SK-N-SH (cell line): Measurements from ENCODE around the gene MGAM2. TPM values are rescaled to one million over a fixed set of nuclear protein-coding genes. Genes with fewer than 3 reads are reported as not detected.

Experiments
- CTCF ChIA-PET: fragments of 300-600, 350-600 bp; formaldehyde crosslinking; extraction: SDS; loops from one replicate; lab custom pipeline; 2021; lab: Yijun Ruan, JAX
- POLR2A ChIA-PET: fragments of 350-600 bp; sonication (Branson Sonifier 250); formaldehyde crosslinking; extraction: SDS; loops from one replicate; lab custom pipeline; 2020; ENCODE audit warnings: antibody characterized with exemption, inconsistent platforms; lab: Yijun Ruan, JAX
- DNase-seq: peaks from one replicate; pipeline ENCODE4 v3.0.0; 2012
- H2AFZ ChIP-seq: fragments of 200-600 bp; sonication (generic); 2 replicates; pipeline ENCODE4 v1.8.1; 2016; ENCODE audit warnings: antibody characterized with exemption, mild to moderate bottlenecking, low read depth
- H3F3A ChIP-seq: fragments of 200-600 bp; sonication (generic); replicated peaks from 2 replicates; pipeline ENCODE3; 2016; ENCODE audit warnings: antibody characterized with exemption, mild to moderate bottlenecking; ENCODE audit not compliant: insufficient read depth
- H3K27ac ChIP-seq, 2 experiments: fragments of 200-500 bp in 1 of 2; fragments of 200-600 bp in 1 of 2; sonication (Bioruptor generic) in 1 of 2; sonication (generic), shearing (Covaris generic) in 1 of 2; 2 replicates each; pipeline versions ENCODE4 v1.5.1 to v1.6.1; 2014 to 2016; ENCODE audit warnings: low read depth in 2 of 2, inconsistent platforms in 1 of 2, low read length in 1 of 2, mild to moderate bottlenecking in 1 of 2, mixed read lengths in 1 of 2
- H3K27me3 ChIP-seq: fragments of 200-600 bp; sonication (generic), shearing (Covaris generic); 2 replicates; pipeline ENCODE4 v1.6.1; 2016; ENCODE audit warnings: mixed run types; ENCODE audit not compliant: insufficient read depth
- H3K36me3 ChIP-seq, 2 experiments: fragments of 200-500 bp in 1 of 2; fragments of 200-600 bp in 1 of 2; sonication (Bioruptor generic) in 1 of 2; sonication (generic) in 1 of 2; replicated peaks in 1 of 2; 2 replicates each; pipeline versions ENCODE3 to v1.5.1; 2014 to 2016; ENCODE audit warnings: low read length in 1 of 2, mild to moderate bottlenecking in 1 of 2; ENCODE audit not compliant: insufficient read depth in 2 of 2, control insufficient read depth in 1 of 2
- H3K4me1 ChIP-seq, 2 experiments: fragments of 200-500 bp in 1 of 2; fragments of 200-600 bp in 1 of 2; sonication (Bioruptor generic) in 1 of 2; sonication (generic), shearing (Covaris generic) in 1 of 2; 2 replicates each; pipeline versions ENCODE4 v1.5.1 to v1.6.1; 2014 to 2016; ENCODE audit warnings: low read depth in 1 of 2, low read length in 1 of 2, mixed run types in 1 of 2; ENCODE audit not compliant: insufficient read depth in 2 of 2, control insufficient read depth in 1 of 2
- H3K4me2 ChIP-seq: fragments of 200-600 bp; sonication (generic), shearing (Covaris generic); 2 replicates; pipeline ENCODE4 v1.6.1; 2017; ENCODE audit warnings: mixed run types
- H3K4me3 ChIP-seq, 2 experiments: fragments of 200-500 bp in 1 of 2; fragments of 200-600 bp in 1 of 2; sonication (Bioruptor generic) in 1 of 2; sonication (generic), shearing (Covaris generic) in 1 of 2; 2 replicates each; pipeline versions ENCODE4 v1.5.1 to v1.8.1; 2014 to 2016; ENCODE audit warnings: low read depth in 2 of 2, inconsistent platforms in 1 of 2, low read length in 1 of 2, mild to moderate bottlenecking in 1 of 2, mixed read lengths in 1 of 2, moderate library complexity in 1 of 2
- H3K79me2 ChIP-seq: fragments of 200-600 bp; sonication (generic); 2 replicates; pipeline ENCODE4 v1.8.1; 2017; ENCODE audit warnings: mild to moderate bottlenecking; ENCODE audit not compliant: insufficient read depth
- H3K9ac ChIP-seq: fragments of 200-600 bp; sonication (generic); 2 replicates; pipeline ENCODE4 v1.6.1; 2017; ENCODE audit warnings: mixed run types
- H3K9me2 ChIP-seq: fragments of 200-600 bp; sonication (generic); 2 replicates; pipeline ENCODE4 v1.6.1; 2017; ENCODE audit warnings: mixed run types
- H3K9me3 ChIP-seq: fragments of 200-600 bp; sonication (generic); 2 replicates; pipeline ENCODE4 v1.6.1; 2017; ENCODE audit warnings: mixed run types, mild to moderate bottlenecking, moderate library complexity
- H4K20me1 ChIP-seq: fragments of 200-600 bp; sonication (generic); 2 replicates; pipeline ENCODE4 v1.6.1; 2017; ENCODE audit warnings: mild to moderate bottlenecking, mixed run types; ENCODE audit not compliant: insufficient read depth
- ELF1 ChIP-seq: IDR thresholded peaks from 2 replicates; pipeline ENCODE4 v1.4.0; 2012
- EP300 ChIP-seq, 2 experiments: IDR thresholded peaks; 2 replicates each; pipeline versions ENCODE4 v1.4.0 to v1.6.1; 2012; ENCODE audit warnings: borderline replicate concordance in 1 of 2, low read depth in 1 of 2, low read length in 1 of 2
- FOXJ3 ChIP-seq: sonication (generic); formaldehyde crosslinking; IDR thresholded peaks from 2 replicates; pipeline ENCODE4 v1.5.1; 2020; ENCODE audit warnings: mild to moderate bottlenecking, missing genetic modification reagents
- FOXM1 ChIP-seq: IDR thresholded peaks from 2 replicates; pipeline ENCODE4 v1.4.0; 2012; ENCODE audit warnings: low read depth, mild to moderate bottlenecking
- GABPA ChIP-seq: IDR thresholded peaks from 2 replicates; pipeline ENCODE4 v1.4.0; 2012; ENCODE audit warnings: low read depth, mild to moderate bottlenecking
- MXI1 ChIP-seq: IDR thresholded peaks from 2 replicates; pipeline ENCODE4 v1.6.1; 2012; ENCODE audit warnings: mild to moderate bottlenecking, low read depth, low read length, improper control_type of control experiment
- NFIC ChIP-seq: IDR thresholded peaks from 2 replicates; pipeline ENCODE4 v1.4.0; 2012; ENCODE audit warnings: borderline replicate concordance
- NRF1 ChIP-seq: IDR thresholded peaks from 2 replicates; pipeline ENCODE4 v1.6.1; 2012; ENCODE audit warnings: low read depth, mild to moderate bottlenecking, low read length
- RFX5 ChIP-seq: IDR thresholded peaks from 2 replicates; pipeline ENCODE4 v1.6.1; 2012; ENCODE audit warnings: mild to moderate bottlenecking, improper control_type of control experiment, low read length
- TAF1 ChIP-seq: IDR thresholded peaks from 2 replicates; pipeline ENCODE4 v1.6.1; 2012; ENCODE audit warnings: low read depth, mild to moderate bottlenecking, low read length, moderate library complexity, borderline replicate concordance
- TEAD4 ChIP-seq: IDR thresholded peaks from 2 replicates; pipeline ENCODE4 v1.4.0; 2012; ENCODE audit warnings: mild to moderate bottlenecking, borderline replicate concordance; ENCODE audit not compliant: insufficient read depth
- WGBS: methylation state at CpG from one replicate; pipeline ENCODE4 v1.1.6; 2017; ENCODE audit warnings: low lambda C conversion rate; 5-methylcytosine and 5-hydroxymethylcytosine counted together
- polyA plus RNA-seq, 3 experiments: library from polyadenylated mRNA; depleted of rRNA; stranded (reverse); fragments of >200 nt; gene quantifications; 2 replicates each; pipeline ENCODE4 v1.2.3, GENCODE V29; 2012
- TF ChIP-seq, protein P1 (sequence below): fragments of 150-350 bp; IDR thresholded peaks from 2 replicates; pipeline ENCODE4 v1.6.1; 2017; ENCODE audit warnings: antibody characterized with exemption, low read length, low read depth, borderline replicate concordance
- TF ChIP-seq, protein P2 (sequence below): IDR thresholded peaks from 2 replicates; pipeline ENCODE4; 2012
- TF ChIP-seq, protein P3 (sequence below): fragments of 200-600 bp; sonication (generic); IDR thresholded peaks from 2 replicates; pipeline ENCODE4 v1.6.1; 2017; ENCODE audit warnings: antibody characterized with exemption, mild to moderate bottlenecking, moderate library complexity
- TF ChIP-seq, protein P4 (sequence below): fragments of 150-350 bp; IDR thresholded peaks from 2 replicates; pipeline ENCODE4 v1.6.1; 2016; ENCODE audit warnings: mild to moderate bottlenecking, low read depth, low read length

Gene MGAM2
- polyA plus RNA-seq, 1 of the 3 experiments (the other 2 are of a cell fraction): not detected

DNA sequence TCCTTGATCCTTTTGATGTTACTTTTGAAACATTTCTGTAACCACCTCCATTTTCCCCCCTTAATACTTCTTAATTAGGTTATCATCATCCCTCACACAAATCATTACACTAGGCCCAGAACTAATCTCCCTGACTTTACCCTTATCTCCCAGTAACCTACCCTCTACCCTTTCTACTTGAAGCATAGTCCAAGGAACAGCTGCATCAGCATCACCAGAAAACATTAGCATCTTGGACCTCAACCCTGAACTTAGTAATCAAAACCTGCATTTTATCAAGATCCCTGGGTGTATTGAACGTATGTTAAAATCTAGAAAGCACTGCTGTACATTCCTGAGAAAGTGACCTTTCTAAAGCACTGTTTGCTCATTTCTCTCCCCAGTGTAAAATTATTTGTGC, 38.8 kb downstream of the MGAM2 start:
- TF ChIP-seq, protein P1, sequence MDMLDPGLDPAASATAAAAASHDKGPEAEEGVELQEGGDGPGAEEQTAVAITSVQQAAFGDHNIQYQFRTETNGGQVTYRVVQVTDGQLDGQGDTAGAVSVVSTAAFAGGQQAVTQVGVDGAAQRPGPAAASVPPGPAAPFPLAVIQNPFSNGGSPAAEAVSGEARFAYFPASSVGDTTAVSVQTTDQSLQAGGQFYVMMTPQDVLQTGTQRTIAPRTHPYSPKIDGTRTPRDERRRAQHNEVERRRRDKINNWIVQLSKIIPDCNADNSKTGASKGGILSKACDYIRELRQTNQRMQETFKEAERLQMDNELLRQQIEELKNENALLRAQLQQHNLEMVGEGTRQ: no peak
- TF ChIP-seq EP300 (IDR thresholded peaks at IDR 0.05; ENCODE audit: borderline replicate concordance in 1 of 2, low read depth in 1 of 2, low read length in 1 of 2) (no peak), ELF1 (no peak), TEAD4 (no peak), NFIC (no peak), TAF1 (no peak), NRF1 (no peak), GABPA (no peak), FOXJ3 (CRISPR knock-in tag) (no peak), MXI1 (no peak), RFX5 (no peak), FOXM1 (no peak)
- TF ChIP-seq, protein P2, sequence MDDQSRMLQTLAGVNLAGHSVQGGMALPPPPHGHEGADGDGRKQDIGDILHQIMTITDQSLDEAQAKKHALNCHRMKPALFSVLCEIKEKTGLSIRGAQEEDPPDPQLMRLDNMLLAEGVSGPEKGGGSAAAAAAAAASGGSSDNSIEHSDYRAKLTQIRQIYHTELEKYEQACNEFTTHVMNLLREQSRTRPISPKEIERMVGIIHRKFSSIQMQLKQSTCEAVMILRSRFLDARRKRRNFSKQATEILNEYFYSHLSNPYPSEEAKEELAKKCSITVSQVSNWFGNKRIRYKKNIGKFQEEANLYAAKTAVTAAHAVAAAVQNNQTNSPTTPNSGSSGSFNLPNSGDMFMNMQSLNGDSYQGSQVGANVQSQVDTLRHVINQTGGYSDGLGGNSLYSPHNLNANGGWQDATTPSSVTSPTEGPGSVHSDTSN: no peak
- TF ChIP-seq, protein P3, sequence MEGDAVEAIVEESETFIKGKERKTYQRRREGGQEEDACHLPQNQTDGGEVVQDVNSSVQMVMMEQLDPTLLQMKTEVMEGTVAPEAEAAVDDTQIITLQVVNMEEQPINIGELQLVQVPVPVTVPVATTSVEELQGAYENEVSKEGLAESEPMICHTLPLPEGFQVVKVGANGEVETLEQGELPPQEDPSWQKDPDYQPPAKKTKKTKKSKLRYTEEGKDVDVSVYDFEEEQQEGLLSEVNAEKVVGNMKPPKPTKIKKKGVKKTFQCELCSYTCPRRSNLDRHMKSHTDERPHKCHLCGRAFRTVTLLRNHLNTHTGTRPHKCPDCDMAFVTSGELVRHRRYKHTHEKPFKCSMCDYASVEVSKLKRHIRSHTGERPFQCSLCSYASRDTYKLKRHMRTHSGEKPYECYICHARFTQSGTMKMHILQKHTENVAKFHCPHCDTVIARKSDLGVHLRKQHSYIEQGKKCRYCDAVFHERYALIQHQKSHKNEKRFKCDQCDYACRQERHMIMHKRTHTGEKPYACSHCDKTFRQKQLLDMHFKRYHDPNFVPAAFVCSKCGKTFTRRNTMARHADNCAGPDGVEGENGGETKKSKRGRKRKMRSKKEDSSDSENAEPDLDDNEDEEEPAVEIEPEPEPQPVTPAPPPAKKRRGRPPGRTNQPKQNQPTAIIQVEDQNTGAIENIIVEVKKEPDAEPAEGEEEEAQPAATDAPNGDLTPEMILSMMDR: no peak
- TF ChIP-seq, protein P4, sequence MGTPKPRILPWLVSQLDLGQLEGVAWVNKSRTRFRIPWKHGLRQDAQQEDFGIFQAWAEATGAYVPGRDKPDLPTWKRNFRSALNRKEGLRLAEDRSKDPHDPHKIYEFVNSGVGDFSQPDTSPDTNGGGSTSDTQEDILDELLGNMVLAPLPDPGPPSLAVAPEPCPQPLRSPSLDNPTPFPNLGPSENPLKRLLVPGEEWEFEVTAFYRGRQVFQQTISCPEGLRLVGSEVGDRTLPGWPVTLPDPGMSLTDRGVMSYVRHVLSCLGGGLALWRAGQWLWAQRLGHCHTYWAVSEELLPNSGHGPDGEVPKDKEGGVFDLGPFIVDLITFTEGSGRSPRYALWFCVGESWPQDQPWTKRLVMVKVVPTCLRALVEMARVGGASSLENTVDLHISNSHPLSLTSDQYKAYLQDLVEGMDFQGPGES: no peak
- H3K27ac ChIP-seq: no peak overlapping the region
- POLR2A ChIA-PET: no interaction called here
- peaks cover 32% of the 10 kb centered on the region; the same call in 1 of the 2 replicates for H3K27me3 ChIP-seq
- no peaks in the 10 kb centered on the region for H3F3A ChIP-seq
- no peak overlapping the region for H3K4me2 ChIP-seq
- no peaks in the 10 kb centered on the region for H4K20me1 ChIP-seq
- no peaks in the 10 kb centered on the region for H3K9me3 ChIP-seq
- no peak overlapping the region for H3K9ac ChIP-seq
- no peaks in the 10 kb centered on the region for H3K79me2 ChIP-seq
- WGBS: 11% methylated on average over 1 of the region's 1 CpG
- no peak overlapping the region for H2AFZ ChIP-seq
- H3K9me2 ChIP-seq: no peaks in the 10 kb centered on the region
- H3K4me1 ChIP-seq: no peaks in the 10 kb centered on the region
- no peak for DNase-seq
- CTCF ChIA-PET: no interaction called here
- H3K36me3 ChIP-seq: no peaks in the 10 kb centered on the region
- H3K4me3 ChIP-seq: no peak overlapping the region
